HG03108 (cell line): ENCODE measurements around the gene TP53INP2.
"Not testable (repeated sequence)": the region's sequence is repeated elsewhere in the genome, so short reads cannot be mapped to it uniquely, and the experiment has no call there.

Experiments used
- ATAC-seq: cut with Tn5 transposase; IDR thresholded peaks from one replicate; pipeline ENCODE4 v1.9.1; 2021; ENCODE audit warnings: moderate library complexity; ENCODE audit not compliant: unreplicated experiment

The TP53INP2 gene, protein sequence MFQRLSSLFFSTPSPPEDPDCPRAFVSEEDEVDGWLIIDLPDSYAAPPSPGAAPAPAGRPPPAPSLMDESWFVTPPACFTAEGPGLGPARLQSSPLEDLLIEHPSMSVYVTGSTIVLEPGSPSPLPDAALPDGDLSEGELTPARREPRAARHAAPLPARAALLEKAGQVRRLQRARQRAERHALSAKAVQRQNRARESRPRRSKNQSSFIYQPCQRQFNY

GRCh38 chr20:34704177-34705007 lies at the start of gene TP53INP2:
TSS of gene TP53INP2 (plus strand) at chr20:34704344. CDS start at chr20:34708740, 4,396 bp downstream.
- peak; percentile 38 for ATAC-seq

DNA sequence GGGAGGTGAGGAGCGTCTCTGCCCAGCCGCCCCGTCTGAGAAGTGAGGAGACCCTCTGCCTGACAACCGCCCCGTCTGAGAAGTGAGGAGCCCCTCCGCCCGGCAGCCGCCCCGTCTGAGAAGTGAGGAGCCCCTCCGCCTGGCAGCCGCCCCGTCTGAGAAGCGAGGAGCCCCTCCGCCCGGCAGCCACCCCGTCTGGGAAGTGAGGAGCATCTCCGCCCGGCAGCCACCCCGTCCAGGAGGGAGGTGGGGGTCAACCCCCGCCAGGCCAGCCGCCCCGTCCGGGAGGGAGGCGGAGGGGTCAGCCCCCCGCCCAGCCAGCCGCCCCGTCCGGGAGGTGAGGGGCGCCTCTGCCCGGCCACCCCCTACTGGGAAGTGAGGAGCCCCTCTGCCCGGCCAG lies 45.5 kb upstream of the TP53INP2 start:
- ATAC-seq = not testable (repeated sequence)

- not testable (repeated sequence) for ATAC-seq
These were observed 42.3 kb upstream of the TP53INP2 start for GRCh38 chr20:34661811-34662210.

DNA sequence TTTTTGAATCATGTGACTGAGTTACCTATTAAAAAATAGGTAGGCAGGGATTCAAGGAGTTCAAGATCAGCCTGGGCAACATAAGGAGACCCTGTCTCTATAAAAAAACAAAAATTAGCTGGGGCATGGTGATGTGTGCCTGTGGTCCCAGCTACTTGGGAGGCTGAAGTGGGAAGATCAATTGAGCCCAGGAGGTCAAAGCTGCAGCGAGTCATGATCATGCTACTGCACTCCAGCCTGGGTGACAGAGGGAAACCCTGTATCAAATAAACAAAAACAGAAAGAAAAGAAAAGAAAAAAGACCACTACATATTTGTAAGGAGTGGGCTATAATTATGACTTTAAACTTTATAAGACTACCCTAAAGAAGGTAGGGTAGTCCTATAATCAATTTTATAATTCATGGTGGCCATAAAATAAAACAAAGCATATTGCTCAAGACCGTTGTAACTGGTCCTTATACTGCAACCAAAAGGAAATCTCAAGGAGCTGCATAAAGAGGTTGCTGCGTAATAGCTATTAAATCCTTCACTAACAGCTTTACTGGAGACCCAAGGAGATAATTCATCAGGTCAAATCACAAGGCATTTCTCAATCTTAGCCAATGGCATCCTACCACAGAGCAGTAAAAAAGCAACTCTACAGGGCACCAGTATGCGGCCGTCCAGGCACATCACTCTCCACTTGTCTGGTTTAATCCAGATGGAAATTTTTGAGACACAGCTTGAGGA lies 40.8 kb upstream of the TP53INP2 start:
- no peak for ATAC-seq

DNA sequence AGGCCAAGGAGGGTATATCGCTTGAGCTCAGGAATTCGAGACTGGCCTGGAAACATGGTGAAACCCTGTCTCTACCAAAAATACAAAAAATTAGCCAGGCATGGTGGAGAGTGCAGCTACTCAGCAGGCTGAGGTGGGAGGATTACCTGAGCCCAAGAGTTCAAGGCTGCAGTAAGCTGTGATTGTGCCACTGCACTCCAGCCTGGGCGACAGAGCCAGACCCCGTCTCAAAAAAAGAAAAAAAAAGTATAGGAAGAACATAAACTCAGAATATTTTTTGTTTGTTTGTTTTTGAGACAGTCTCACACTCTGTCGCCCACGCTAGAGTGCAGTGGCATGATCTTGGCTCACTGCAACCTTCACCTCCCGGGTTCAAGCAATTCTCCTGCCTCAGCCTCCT lies 39.4 kb upstream of the TP53INP2 start:
- ATAC-seq = not testable (repeated sequence)

DNA sequence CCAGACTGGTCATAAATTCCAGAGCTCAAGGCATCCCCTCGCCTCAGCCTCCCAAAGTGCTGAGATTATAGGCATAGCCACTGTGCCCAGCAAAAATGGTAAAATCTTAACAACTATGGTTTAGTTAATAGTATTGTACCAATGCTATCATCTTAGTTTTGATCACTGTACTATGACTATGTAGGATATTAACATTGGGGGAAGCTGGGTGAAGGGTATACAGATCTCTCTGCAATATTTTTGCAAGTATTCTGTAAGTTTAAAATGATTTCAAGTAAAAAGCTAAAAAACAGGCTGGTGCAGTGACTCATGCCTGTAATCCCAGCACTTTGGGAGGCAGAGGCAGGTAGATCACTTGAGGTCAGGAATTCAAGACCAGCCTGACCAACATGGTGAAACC lies 35.0 kb upstream of the TP53INP2 start:
- ATAC-seq = no peak

DNA sequence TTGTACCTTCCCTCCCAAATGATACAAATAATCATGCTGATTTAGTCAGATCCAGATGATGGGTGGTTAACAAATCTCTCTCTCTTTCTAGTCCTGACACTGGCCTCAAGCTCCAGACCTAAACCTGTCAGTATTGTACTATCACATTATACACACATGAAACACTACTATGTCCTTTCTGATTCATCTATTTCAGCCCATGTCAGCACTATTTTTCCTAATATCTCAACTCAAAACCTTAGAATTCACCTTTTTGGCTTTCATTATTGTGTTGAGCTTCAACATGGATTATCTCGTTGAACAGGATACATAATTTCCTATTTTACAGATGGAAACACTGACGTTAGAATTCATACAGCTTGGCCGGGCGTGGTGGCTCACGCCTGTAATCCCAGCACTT lies 30.7 kb upstream of the TP53INP2 start:
- ATAC-seq = no peak

DNA sequence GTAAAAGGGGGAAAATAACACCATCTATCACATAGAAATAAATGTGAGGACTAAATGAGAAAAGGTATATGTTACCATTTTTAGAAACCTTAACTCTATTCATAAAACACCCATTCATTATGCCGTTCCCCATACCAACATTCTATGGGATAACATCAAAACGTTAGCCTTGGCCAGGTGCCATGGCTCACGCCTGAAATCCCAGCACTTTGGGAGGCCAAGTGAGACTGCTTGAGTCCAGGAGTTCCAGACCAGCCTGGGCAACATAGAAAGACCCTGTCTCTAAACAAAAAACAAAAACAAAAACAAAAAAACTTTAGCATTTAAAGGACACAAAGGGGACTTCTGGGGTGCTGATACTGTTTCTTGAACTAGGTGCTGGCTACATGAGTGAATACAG lies 28.6 kb upstream of the TP53INP2 start:
- no peak for ATAC-seq

GRCh38 chr20:34675993-34676641 lies 28.0 kb upstream of the TP53INP2 start:
- ATAC-seq = no peak

DNA sequence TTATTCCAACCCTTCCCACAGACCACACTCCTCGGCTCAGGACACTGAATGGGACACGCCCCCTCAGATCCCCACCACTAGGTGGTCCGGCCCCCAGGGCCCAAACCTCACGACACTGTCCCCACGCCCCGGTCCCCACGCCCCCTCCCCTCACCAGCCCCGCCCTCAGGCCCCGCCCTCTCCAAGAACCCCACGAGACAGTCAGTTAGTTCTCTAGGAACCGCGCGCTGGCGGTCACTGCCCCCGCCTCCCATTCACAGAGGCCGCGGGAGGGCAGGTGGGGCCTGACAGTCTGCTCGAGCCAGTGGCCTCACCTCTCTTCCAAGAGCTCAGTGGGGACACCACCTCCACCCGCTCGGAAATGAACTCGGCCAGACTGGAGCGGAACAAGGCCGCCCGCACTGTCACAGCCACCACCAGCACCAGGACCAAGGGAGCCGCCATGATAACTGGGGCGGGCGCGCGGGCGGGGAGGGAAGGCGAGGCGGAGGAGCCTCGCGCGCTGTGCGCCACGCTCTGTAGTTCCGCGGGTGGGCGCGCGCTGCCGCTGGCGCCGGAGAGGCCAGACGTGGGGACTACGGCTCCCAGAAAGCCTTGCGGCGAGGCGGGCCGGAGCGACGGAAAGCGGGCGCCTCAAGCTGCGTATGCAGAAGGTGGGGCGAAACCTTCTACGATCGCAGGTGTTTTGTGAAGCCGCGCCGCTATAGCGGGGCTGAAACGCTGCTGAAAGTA lies 27.3 kb upstream of the TP53INP2 start, which contains the start of gene PIGU:
PIGU (minus strand) TSS at position 451 of the 732 bp plus-strand sequence; CDS start at position 444, 7 bp downstream.
- ATAC-seq = peak; percentile 98

- ATAC-seq = no peak
These were observed 23.5 kb upstream of the TP53INP2 start for GRCh38 chr20:34680586-34681175.

GRCh38 chr20:34683667-34684066 lies 20.5 kb upstream of the TP53INP2 start:
- ATAC-seq = no peak

- no peak for ATAC-seq
These were observed 14.7 kb upstream of the TP53INP2 start for GRCh38 chr20:34689486-34689885.

DNA sequence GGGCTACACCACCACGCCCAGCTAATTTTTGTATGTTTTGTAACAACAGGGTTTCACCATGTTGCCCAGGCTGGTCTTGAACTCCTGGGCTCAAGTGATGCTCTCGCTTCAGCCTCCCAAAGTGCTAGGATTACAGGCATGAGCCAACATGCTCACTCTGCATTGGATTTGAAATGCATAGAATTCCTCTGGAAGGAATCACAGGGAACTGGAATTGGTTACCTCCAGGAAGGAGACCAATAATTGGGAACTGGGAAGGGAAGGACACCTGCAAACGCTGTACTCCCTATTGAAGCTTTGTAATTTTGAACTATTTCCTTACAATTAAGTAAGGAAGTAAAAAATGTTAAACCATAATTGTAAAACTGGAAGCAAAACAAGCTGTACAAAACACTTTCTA lies 12.3 kb upstream of the TP53INP2 start:
- no peak for ATAC-seq

GRCh38 chr20:34693414-34693813 lies 10.7 kb upstream of the TP53INP2 start:
- no peak for ATAC-seq

DNA sequence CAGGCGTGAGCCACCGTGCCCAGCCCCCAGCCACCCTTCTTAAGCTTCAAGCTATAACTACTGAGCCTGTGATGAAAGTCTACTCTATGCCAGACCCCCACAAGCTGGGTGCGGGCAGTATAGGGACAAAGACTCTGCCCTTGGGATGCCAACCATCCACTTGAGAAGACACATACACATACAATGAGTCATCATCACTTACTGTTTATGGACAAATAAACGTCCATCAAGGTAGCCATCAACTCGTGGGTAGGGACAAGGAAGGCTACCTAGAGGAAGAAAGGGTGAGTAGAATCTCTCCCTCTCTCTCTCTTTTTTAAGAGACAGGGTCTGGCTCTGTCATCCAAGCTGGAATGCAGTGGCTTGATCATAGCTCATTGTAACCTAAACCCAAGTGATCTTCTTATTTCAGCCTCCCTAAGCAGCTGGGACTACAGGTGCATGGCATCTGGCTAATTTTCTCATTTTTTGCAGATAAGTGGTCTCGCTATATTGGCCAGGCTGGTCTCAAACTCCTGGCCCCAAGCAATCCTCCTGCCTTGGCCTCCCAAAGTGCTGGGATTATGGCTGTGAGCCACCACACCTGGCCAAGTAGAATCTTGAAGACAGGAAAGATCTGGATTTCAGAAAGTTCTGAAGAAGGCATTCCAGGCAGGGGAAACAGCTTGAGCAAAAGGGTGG lies 2.6 kb upstream of the TP53INP2 start:
- no peak for ATAC-seq

GRCh38 chr20:34703061-34703423 lies 1.1 kb upstream of the TP53INP2 start:
- ATAC-seq = no peak

DNA sequence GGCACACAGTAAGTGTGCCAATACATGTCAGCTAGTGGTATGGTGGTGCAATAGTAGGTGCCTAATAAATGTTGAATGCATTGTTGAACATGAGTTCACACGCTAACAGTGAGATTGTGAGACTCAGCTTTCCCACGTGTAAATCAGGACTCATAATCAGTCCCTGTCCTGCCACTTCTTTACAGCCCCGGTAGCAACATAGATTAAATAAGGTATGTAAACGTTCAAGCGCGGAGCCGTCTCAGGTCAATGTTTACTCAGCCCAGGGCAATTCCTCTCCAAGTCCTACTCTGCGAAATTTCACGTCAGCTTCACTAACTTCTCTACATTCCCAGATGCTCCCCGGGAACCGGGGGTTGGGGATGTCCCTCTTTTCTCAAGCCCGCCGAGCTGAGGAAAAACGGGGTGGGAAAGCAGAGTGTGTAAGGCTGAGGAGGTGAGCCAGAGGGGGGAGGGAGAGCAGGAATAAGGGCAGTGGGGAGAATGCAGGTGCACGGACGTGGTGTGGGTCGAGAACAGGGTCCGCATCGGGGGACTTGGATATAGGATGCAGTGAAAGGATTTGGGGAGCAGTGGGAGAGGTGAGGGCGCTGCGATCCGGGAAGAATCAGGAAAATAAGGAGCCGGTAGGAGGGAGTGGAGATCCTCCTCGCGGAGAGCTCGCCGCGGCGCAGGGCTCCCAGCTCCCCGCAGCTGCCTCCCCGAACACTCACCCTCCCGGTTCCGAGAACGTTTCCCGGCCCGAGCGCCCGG lies 544 bp upstream of the TP53INP2 start:
- ATAC-seq = no peak

- no peak for ATAC-seq
These were observed 858 bp downstream of the TP53INP2 start for GRCh38 chr20:34705008-34705396.
